ENCODE data around the gene TOP1. TPM values are rescaled to one million over a fixed set of nuclear protein-coding genes. Genes with fewer than 3 reads are reported as not detected.

The TOP1 gene
- polyA plus RNA-seq, 1 of the 3 experiments (the other 2 are of a cell fraction), result 11.9 TPM

GRCh38 chr20:41148942-41149341 is 120.3 kb downstream of the TOP1 start:
- H3K9ac ChIP-seq, result no peak overlapping the region
- ChIA-PET POLR2A (no interaction called here), CTCF (interaction anchor here (1.2 to 2.2 kb wide), 4 partner anchors 84 to 191 kb away, joined by 3 to 11 read pairs (median 4); partner anchors contain the start of gene LPIN3)
- DNase-seq, result no peak
- H3F3A ChIP-seq (replicated peaks; ENCODE audit: insufficient read depth), result no peaks in the 10 kb centered on the region
- no peaks in the 10 kb centered on the region for H3K9me3 ChIP-seq
- H3K79me2 ChIP-seq (ENCODE audit: insufficient read depth), result peaks cover 100% of the 10 kb centered on the region
- 90% methylated on average over 5 of the region's 5 CpGs for WGBS (ENCODE audit: low lambda C conversion rate)
- H3K4me2 ChIP-seq, result no peak overlapping the region
- TF ChIP-seq MAX (IDR thresholded peaks at IDR 0.05; ENCODE audit: low read depth) (no peak), RCOR1 (IDR thresholded peaks at IDR 0.05; ENCODE audit: low read length) (no peak), RAD21 (IDR thresholded peaks at IDR 0.05; ENCODE audit: low read length) (no peak), GABPA (IDR thresholded peaks at IDR 0.05; ENCODE audit: low read depth) (no peak), REST (IDR thresholded peaks at IDR 0.05; ENCODE audit: low read depth, low read length) (no peak), MXI1 (IDR thresholded peaks at IDR 0.05; ENCODE audit: low read depth, low read length) (no peak), USF2 (IDR thresholded peaks at IDR 0.05; ENCODE audit: borderline replicate concordance, low read depth, low read length) (no peak), EZH2phosphoT487 (IDR thresholded peaks at IDR 0.05; ENCODE audit: borderline replicate concordance, low read depth) (no peak), ELF1 (IDR thresholded peaks at IDR 0.05) (no peak), POLR2AphosphoS5 (IDR thresholded peaks at IDR 0.05; ENCODE audit: low read depth, low read length) (no peak), GATA2 (CRISPR knock-in tag; IDR thresholded peaks at IDR 0.05) (no peak), FOXM1 (IDR thresholded peaks at IDR 0.05; ENCODE audit: low read depth) (no peak), CHD2 (IDR thresholded peaks at IDR 0.05; ENCODE audit: low read length, partially characterized antibody) (no peak)
- H4K20me1 ChIP-seq (ENCODE audit: insufficient read depth), result peaks cover 100% of the 10 kb centered on the region
- no peak overlapping the region for H3K4me3 ChIP-seq (ENCODE audit: low read depth in 2 of 2, low read length in 1 of 2)
- H3K9me2 ChIP-seq, result no peaks in the 10 kb centered on the region
- peaks cover 10 to 21% of the 10 kb centered on the region in 2 experiments; a peak in 2 of 4 replicates for H3K4me1 ChIP-seq (ENCODE audit: control insufficient read depth in 1 of 2, insufficient read depth in 2 of 2, low read depth in 1 of 2, low read length in 1 of 2)
- no peak overlapping the region for H2AFZ ChIP-seq (ENCODE audit: low read depth)
- peaks cover 4 to 6% of the 10 kb centered on the region in 2 experiments for H3K36me3 ChIP-seq (replicated peaks in 1 of 2; ENCODE audit: control insufficient read depth in 1 of 2, insufficient read depth in 2 of 2, low read length in 1 of 2)
- no peak overlapping the region for H3K27ac ChIP-seq (ENCODE audit: low read depth in 2 of 2, low read length in 1 of 2)
- H3K27me3 ChIP-seq (ENCODE audit: insufficient read depth), result no peaks in the 10 kb centered on the region

- ChIA-PET POLR2A (no interaction called here), CTCF (interaction anchor here (1.0 to 2.2 kb wide), 5 partner anchors 17 to 190 kb away, joined by 3 to 11 read pairs (median 4); partner anchors contain the start of gene LPIN3)
- Histone ChIP-seq H4K20me1 (ENCODE audit: insufficient read depth) (peaks cover 100% of the 10 kb centered on the region), H2AFZ (ENCODE audit: low read depth) (no peak overlapping the region), H3K79me2 (ENCODE audit: insufficient read depth) (peaks cover 100% of the 10 kb centered on the region), H3K27me3 (ENCODE audit: insufficient read depth) (no peaks in the 10 kb centered on the region), H3K9ac (no peak overlapping the region), H3K4me3 (ENCODE audit: low read depth in 2 of 2, low read length in 1 of 2) (no peak overlapping the region), H3K4me2 (peak overlapping the region; percentile 60; the same call in 1 of the 2 replicates), H3K9me2 (no peaks in the 10 kb centered on the region), H3K27ac (ENCODE audit: low read depth in 2 of 2, low read length in 1 of 2) (no peak overlapping the region; a peak in 1 of 4 replicates), H3F3A (replicated peaks; ENCODE audit: insufficient read depth) (no peaks in the 10 kb centered on the region), H3K36me3 (replicated peaks in 1 of 2; ENCODE audit: control insufficient read depth in 1 of 2, insufficient read depth in 2 of 2, low read length in 1 of 2) (no peaks in the 10 kb centered on the region), H3K9me3 (no peaks in the 10 kb centered on the region), H3K4me1 (ENCODE audit: control insufficient read depth in 1 of 2, insufficient read depth in 2 of 2, low read depth in 1 of 2, low read length in 1 of 2) (peaks cover 10 to 38% of the 10 kb centered on the region in 2 experiments; a peak in 2 of 4 replicates)
- WGBS (ENCODE audit: low lambda C conversion rate), result 70% methylated on average over 3 of the region's 3 CpGs
- no peak for DNase-seq
- peak; percentile 10; the same call in 1 of the 2 replicates for TF ChIP-seq PBX3 (IDR thresholded peaks at IDR 0.05)
- no peak for TF ChIP-seq RAD21 (IDR thresholded peaks at IDR 0.05; ENCODE audit: low read length)
- TF ChIP-seq TCF12 (IDR thresholded peaks at IDR 0.05), result peak; percentile 55
- TF ChIP-seq IRF3 (IDR thresholded peaks at IDR 0.05; ENCODE audit: low read depth, low read length), result no peak
Observed at GRCh38 chr20:41150664-41151063, 122.0 kb downstream of the TOP1 start.
